Right cardiac atrium (tissue), 5 donors: ENCODE results near the gene CRCP. TPM values are rescaled to one million over a fixed set of nuclear protein-coding genes. Genes with fewer than 3 reads are reported as not detected.
"Not testable (repeated sequence)": the region's sequence is repeated elsewhere in the genome, so short reads cannot be mapped to it uniquely, and the experiment has no call there.

Experiments used
- ATAC-seq, 2 donors: fragments of 200-7000 bp; cut with Tn5 transposase; one replicate each; pipeline versions ENCODE4 v1.8.0 to v1.9.1; 2020; ENCODE audit warnings: moderate library complexity in 2 of 2, mild to moderate bottlenecking in 1 of 2
- DNase-seq, 3 donors: peaks; one replicate each; pipeline ENCODE4 v3.0.0-alpha.2; 2020
- H3K27ac ChIP-seq: one replicate; pipeline ENCODE4 v1.5.1; 2013; ENCODE audit warnings: mild to moderate bottlenecking, low read length, control low read depth, moderate library complexity
- H3K27me3 ChIP-seq: one replicate; pipeline ENCODE4 v1.6.1; 2013; ENCODE audit not compliant: control insufficient read depth, insufficient read depth
- H3K4me1 ChIP-seq: one replicate; pipeline ENCODE4 v1.6.1; 2013; ENCODE audit warnings: low read length; ENCODE audit not compliant: control insufficient read depth, insufficient read depth
- H3K4me3 ChIP-seq: one replicate; pipeline ENCODE4 v1.5.1; 2013; ENCODE audit warnings: low read length, control low read depth
- H3K9me3 ChIP-seq: one replicate; pipeline ENCODE4 v1.6.1; 2013; ENCODE audit warnings: low read length; ENCODE audit not compliant: control insufficient read depth
- WGBS: extraction: QIAGEN DNeasy Blood & Tissue Kit; methylation state at CpG from one replicate; pipeline ENCODE4 v1.1.7; 2013; 5-methylcytosine and 5-hydroxymethylcytosine counted together
- intact Hi-C, 4 donors: fragments of 100-400 bp; cut with DNase I; formaldehyde crosslinking; loops; one replicate each; pipeline versions ENCODE4 v1.11.0 to v1.14.0; 2022 to 2023
- polyA plus RNA-seq: library from polyadenylated mRNA; stranded (reverse); fragments of 200-250 nt; gene quantifications from one replicate; pipeline ENCODE4 v1.2.3, GENCODE V29; 2013
- total RNA-seq, 4 donors: library from RNA; stranded (reverse); fragmentation: NEBNext Ultra II Directional; extraction: Animal tissue kit (Norgen Biotek cat#: 25700); gene quantifications; one replicate each; pipeline ENCODE4 v1.2.1, GENCODE V29; 2021
- donor health status: healthy with polysubstance abuse.
- donor health status: DM: no; HTN: yes; CAD: no.
- donor health status: DM: no; HTN: no; CAD: no.
- donor health status: DM: no; HTN: yes; CAD: no; lungs with severe emphysema.
- donor health status: DM: yes; HTN: yes; CAD: no.

The CRCP gene
- total and polyA plus RNA-seq, 5 donors = 18.7 to 31.5 (median 28.9) TPM

DNA sequence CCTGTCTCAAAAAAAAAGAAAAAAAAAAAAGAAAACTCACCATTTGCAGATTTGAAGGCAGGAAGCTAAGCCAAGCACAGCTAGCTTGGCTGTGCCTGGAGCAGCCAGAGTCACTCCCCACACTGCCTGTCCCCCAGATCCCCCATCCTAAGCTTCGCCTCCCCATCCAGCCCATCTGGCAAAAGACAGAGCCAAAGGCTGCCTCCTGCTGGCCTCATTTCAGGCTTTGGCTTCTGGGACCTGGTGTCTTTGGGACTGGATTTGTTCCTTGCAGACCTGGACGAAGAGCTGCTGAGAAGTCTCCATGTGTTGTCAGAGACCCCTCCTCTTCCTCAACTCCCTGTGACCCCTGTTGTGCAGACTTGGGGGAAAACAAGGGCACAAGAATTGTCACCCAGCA lies 31.0 kb upstream of the CRCP start:
- H3K4me3 ChIP-seq = no peak overlapping the region
- no peak overlapping the region for H3K27ac ChIP-seq
- WGBS = 87% methylated on average over 2 of the region's 2 CpGs
- intact Hi-C loops = no loop called here
- H3K4me1 ChIP-seq = no peaks in the 10 kb centered on the region
- ATAC-seq (no peak), DNase-seq (no peak)
- no peaks in the 10 kb centered on the region for H3K27me3 ChIP-seq
- no peaks in the 10 kb centered on the region for H3K9me3 ChIP-seq

DNA sequence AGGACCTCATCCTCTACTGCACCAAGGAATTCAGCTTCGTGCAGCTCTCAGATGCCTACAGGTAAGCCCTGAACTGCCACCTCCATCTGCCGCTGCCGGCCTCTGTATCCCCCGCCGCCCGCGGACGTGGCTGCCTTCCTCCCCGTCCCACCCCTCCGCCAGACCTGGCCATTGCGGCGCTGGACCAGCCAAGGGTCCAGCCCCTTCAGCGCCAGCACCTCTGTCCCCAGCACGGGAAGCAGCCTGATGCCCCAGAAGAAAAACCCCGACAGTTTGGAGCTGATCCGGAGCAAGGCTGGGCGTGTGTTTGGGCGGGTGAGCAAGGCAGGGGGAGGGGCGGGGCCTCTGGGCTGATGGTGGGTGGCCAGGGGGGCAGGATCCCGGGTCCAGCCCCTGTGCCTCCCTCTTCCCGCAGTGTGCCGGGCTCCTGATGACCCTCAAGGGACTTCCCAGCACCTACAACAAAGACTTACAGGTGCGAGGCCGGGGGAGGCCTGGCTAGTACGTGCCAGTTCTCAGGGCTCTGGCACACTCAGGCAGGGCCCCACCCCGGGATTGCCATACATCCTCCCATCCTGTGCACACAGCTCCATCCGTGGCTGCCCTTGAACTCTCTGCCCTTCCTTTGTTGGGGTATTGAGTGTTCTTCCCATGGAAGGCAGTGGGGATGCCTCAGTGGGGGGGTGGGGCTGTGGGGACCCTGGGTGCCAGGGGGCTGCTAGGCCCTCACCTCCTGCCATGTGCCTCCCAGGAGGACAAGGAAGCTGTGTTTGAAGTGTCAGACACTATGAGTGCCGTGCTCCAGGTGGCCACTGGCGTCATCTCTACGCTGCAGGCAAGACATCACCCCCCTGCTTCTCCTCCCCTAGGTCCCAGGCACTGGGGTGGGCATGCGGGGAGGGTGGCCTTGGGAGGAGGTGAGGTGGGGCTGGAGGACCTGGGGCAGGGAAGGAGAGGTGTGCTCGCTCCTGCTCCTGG lies 25.5 kb upstream of the CRCP start:
- Histone ChIP-seq H3K4me3 (no peak overlapping the region), H3K4me1 (no peaks in the 10 kb centered on the region), H3K27ac (no peak overlapping the region), H3K9me3 (no peaks in the 10 kb centered on the region), H3K27me3 (no peaks in the 10 kb centered on the region)
- ATAC-seq (no peak), DNase-seq (no peak)
- intact Hi-C loops = no loop called here
- WGBS = 84% methylated on average over 32 of the region's 32 CpGs

DNA sequence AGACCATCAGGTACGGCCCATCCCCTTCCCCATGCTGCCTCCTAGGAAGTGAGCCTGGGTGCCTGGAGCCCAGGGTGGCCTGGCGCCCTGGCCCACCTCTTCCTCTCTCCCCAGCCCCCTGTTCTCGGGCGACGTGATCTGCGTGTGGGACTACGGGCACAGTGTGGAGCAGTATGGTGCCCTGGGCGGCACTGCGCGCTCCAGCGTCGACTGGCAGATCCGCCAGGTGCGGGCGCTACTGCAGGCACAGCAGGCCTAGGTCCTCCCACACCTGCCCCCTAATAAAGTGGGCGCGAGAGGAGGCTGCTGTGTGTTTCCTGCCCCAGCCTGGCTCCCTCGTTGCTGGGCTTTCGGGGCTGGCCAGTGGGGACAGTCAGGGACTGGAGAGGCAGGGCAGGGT lies 22.0 kb upstream of the CRCP start:
- H3K4me1 ChIP-seq = no peaks in the 10 kb centered on the region
- H3K27ac ChIP-seq = no peak overlapping the region
- intact Hi-C loops = no loop called here
- 96% methylated on average over 19 of the region's 19 CpGs for WGBS
- H3K4me3 ChIP-seq = no peak overlapping the region
- ATAC-seq = peak; percentile 27 to 29
- no peaks in the 10 kb centered on the region for H3K27me3 ChIP-seq
- H3K9me3 ChIP-seq = no peaks in the 10 kb centered on the region
- DNase-seq = no peak

DNA sequence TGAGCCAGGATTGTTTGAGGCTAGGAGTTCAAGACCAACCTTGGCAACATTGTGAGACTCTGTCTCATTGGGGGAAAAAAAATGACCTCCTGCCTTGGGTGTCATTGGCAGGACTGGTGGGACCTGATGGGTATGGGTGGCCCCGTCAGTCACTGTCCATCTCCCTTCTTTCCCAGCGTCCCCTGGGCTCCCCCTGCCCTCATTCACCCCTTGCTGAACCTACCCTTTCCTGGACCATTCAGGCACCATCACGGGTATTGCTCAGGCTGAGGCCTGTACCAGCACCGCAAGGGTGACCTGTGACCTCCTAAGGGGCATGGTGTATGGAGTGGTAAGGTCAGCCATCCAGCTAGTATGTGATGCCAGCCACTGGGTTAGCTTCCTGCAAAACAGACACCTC lies 19.6 kb upstream of the CRCP start:
- intact Hi-C loops = no loop called here
- Histone ChIP-seq H3K9me3 (no peaks in the 10 kb centered on the region), H3K4me3 (no peak overlapping the region), H3K27me3 (no peaks in the 10 kb centered on the region), H3K4me1 (no peaks in the 10 kb centered on the region), H3K27ac (no peak overlapping the region)
- ATAC-seq (no peak), DNase-seq (no peak)
- WGBS = 91% methylated on average over 4 of the region's 4 CpGs

DNA sequence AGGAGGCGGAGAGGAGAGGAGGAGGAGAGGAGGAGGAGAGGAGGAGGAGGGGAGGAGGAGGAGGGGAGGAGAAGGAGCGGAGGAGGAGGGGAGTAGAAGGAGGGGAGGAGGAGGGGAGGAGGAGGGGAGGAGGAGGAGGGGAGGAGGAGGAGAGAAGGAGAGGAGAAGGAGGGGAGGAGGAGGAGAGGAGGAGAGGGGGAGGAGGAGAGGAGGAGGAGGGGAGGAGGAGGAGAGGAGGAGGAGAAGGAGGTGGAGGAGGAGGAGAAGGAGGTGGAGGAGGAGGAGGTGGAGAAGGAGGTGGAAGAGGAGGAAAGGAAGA lies 15.5 kb upstream of the CRCP start:
- Histone ChIP-seq H3K9me3 (no peaks in the 10 kb centered on the region), H3K4me1 (no peaks in the 10 kb centered on the region), H3K4me3 (no peak overlapping the region), H3K27me3 (no peaks in the 10 kb centered on the region), H3K27ac (no peak overlapping the region)
- no peak for DNase-seq
- intact Hi-C loops = no loop called here
- no CpG with 5 or more reads among the region's 2 CpGs for WGBS
- peak; percentile 3 to 28 for ATAC-seq

DNA sequence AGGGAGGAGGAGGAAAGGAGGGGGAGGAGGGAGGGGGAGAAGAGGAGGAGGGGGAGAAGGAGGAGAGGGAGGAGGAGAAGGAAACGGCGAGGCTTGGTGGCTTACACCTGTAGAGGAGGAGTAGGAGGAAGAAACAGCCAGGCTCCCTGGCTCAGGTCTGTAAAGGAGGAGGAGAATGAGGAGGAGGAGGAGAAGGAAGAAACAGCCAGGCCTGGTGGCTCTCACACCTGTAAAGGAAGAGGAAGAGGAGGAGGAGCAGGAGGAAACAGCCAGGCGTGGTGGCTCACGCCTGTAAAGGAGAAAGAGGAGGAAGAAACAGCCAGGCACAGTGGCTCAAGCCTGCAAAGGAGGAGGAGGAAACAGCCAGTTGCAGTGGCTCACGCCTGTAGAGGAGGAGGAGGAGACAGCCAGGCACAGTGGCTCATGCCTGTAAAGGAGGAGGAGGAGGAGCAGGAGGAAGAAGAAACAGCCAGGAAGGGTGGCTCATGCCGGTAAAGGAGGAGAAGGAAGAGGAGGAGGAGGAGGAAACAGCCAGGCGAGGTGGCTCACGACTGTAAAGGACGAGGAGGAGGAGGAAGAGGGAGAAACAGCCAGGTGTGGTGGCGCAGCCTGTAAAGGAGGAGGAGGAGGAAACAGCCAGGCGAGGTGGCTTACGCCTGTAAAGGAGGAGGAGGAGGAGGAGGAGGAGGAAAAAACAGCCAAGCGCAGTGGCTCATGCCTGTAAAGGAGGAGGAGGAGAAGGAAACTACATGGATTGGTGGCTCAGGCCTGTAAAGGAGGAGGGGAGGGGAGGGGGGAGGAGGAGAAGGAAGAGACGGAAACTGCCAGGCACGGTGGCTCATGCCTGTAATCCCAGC lies 14.9 kb upstream of the CRCP start:
- Histone ChIP-seq H3K9me3 (no peaks in the 10 kb centered on the region), H3K27ac (peak overlapping the region; percentile 91), H3K4me3 (peak overlapping the region; percentile 37), H3K27me3 (no peaks in the 10 kb centered on the region), H3K4me1 (no peaks in the 10 kb centered on the region)
- peak; percentile 96 to 97 for ATAC-seq
- 4% methylated on average over 15 of the region's 15 CpGs for WGBS
- DNase-seq = peak; percentile 74 to 81 (median 77)
- intact Hi-C loops = no loop called here

DNA sequence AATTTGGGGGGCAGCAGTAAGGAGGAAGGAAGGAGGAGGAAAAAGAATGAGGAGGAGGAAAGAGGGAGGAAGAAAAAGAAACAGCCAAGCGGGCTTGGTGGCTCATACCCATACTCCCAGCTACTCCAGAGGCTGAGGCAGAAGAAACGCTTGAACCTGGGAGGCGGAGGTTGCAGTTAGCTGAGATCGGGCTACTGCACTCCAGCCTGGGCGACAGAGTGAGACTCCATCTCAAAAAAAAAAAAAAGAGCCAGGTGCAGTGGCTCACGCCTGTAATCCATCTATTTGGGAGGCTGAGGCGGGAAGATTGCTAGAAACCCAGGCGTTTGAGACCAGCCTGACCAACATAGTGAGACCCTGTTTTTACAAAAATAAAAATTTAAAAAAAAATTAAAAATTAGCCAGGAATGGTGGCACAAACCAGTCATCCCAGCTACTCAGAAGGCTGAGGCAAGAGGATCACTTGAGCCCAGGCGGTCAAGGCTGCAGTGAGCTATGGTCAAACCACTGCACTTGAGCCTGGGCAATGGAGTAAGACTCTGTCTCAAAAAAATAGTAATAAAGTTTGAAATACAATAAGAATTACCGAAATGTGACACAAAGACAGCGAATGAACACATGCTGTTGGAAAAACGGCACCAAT lies 14.1 kb upstream of the CRCP start:
- no peaks in the 10 kb centered on the region for H3K4me1 ChIP-seq
- peak overlapping the region; percentile 37 for H3K4me3 ChIP-seq
- ATAC-seq (no peak), DNase-seq (no peak)
- no peaks in the 10 kb centered on the region for H3K9me3 ChIP-seq
- WGBS = 58% methylated on average over 12 of the region's 12 CpGs
- no peaks in the 10 kb centered on the region for H3K27me3 ChIP-seq
- H3K27ac ChIP-seq = peak overlapping the region; percentile 32
- intact Hi-C loops = no loop called here

DNA sequence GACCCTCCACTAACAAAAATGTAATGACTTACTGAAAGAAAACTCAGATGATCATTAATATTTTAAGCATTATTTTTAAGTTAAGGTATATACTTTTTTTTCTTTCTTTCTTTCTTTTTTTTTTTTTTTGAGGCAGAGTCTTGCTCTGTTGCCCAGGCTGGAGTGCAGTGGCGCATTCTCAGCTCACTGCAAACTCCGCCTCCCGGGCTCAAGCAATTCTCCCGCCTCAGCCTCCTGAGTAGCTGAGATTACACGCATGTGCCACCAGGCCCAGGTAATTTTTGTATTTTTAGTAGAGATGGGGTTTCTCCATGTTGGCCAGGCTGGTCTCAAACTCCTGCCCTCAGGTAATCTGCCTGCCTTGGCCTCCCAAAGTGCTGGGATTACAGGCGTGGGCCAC lies 12.5 kb upstream of the CRCP start:
- H3K27ac ChIP-seq, H3K4me1 ChIP-seq, ATAC-seq, intact Hi-C loops, H3K9me3 ChIP-seq, H3K4me3 ChIP-seq, DNase-seq, H3K27me3 ChIP-seq: not testable (repeated sequence)
- 94% methylated on average over 6 of the region's 6 CpGs for WGBS

DNA sequence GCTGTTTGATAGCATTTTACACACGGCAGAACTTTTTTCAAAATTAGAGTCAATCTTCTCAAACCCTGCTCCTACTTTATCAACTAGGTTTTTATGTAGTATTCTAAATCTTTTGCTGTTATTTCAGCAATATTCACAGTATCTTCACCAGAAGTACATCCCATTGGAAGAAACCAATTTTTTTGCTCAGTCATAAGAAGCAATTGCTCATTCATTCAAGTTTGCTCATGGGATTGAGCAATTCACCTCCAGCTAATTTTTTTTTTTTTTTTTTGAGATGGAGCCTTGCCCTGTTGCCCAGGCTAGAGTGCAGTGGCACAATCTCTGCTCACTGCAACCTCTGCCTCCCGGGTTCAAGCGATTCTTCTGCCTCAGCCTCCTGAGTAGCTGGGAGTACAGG lies 10.7 kb upstream of the CRCP start:
- intact Hi-C loops, H3K27ac ChIP-seq, H3K4me3 ChIP-seq, H3K27me3 ChIP-seq, ATAC-seq, H3K9me3 ChIP-seq, H3K4me1 ChIP-seq, DNase-seq: not testable (repeated sequence)
- WGBS = 98% methylated on average over 3 of the region's 3 CpGs

DNA sequence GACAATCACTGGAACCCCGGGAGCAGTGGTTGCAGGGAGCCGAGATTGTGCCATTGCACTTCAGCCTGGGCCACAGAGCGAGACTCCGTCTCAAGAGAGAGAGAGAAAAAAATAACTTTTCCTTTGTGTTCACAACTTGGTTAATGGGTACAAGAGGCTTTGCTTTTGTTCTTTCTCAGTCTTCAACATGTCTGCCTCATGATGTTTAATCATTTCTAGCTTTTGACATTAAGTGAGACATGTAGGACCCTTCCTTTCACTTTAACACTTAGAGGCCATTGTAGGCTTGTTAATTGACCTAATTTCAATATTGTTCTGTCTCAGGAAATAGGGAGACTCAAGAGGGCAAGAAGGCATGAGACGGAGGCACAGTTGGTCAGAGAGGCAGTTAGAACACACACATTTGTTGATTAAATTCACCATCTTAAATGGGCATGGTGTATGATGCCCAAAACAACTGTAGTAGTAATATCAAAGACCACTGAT lies 9.3 kb upstream of the CRCP start:
- no peaks in the 10 kb centered on the region for H3K27me3 ChIP-seq
- ATAC-seq (no peak), DNase-seq (no peak)
- 95% methylated on average over 5 of the region's 5 CpGs for WGBS
- H3K27ac ChIP-seq = no peak overlapping the region
- no peaks in the 10 kb centered on the region for H3K9me3 ChIP-seq
- H3K4me3 ChIP-seq = no peak overlapping the region
- no peaks in the 10 kb centered on the region for H3K4me1 ChIP-seq
- intact Hi-C loops = no loop called here

DNA sequence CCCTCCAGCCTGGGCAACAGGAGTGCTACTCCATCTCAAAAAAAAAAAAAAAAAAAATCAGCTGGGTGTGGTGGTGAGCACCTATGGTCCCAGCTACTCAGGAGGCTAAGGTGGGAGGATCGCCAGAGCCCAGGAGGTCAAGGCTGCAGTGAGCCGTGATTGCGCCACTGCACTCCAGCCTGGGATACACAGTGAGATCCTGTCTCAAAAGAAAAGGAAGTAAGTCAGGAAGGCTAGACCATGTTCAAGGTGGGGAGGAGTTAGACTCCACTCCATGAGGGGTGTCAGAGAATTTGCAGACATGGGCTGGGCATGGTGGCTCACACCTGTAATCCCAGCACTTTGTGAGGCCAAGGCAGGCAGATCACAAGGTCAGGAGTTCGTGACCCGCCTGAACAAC lies 6.2 kb upstream of the CRCP start:
- H3K4me3 ChIP-seq, H3K4me1 ChIP-seq, ATAC-seq, DNase-seq, H3K27me3 ChIP-seq, intact Hi-C loops, H3K27ac ChIP-seq, H3K9me3 ChIP-seq: not testable (repeated sequence)
- WGBS = 84% methylated on average over 5 of the region's 5 CpGs
